ENCODE data around the gene PHEX.

DNA sequence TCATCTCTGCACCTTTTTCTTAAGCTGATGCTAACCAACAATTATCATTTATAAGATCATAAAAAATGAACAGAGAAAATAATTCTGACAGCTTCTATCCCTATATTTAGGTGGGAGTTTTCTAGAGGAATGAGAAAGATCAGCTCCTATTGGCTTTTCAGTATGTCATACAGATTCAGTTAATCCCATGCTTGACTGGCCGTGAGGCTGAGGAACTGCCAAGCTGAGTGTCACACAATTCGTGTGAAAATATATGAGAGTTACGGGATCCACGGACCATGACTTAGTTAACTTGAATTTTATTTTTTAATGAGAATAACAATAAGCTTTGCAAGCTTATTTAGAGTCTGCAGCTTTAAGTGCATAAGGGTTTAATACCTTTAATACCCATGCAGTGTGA is 37.5 kb downstream of the PHEX start:
- TF ChIP-seq, protein P1, sequence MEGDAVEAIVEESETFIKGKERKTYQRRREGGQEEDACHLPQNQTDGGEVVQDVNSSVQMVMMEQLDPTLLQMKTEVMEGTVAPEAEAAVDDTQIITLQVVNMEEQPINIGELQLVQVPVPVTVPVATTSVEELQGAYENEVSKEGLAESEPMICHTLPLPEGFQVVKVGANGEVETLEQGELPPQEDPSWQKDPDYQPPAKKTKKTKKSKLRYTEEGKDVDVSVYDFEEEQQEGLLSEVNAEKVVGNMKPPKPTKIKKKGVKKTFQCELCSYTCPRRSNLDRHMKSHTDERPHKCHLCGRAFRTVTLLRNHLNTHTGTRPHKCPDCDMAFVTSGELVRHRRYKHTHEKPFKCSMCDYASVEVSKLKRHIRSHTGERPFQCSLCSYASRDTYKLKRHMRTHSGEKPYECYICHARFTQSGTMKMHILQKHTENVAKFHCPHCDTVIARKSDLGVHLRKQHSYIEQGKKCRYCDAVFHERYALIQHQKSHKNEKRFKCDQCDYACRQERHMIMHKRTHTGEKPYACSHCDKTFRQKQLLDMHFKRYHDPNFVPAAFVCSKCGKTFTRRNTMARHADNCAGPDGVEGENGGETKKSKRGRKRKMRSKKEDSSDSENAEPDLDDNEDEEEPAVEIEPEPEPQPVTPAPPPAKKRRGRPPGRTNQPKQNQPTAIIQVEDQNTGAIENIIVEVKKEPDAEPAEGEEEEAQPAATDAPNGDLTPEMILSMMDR (optimal IDR thresholded peaks at IDR 0.05 in 1 of 3, IDR thresholded peaks at IDR 0.05 in 1 of 3, conservative IDR thresholded peaks at IDR 0.05 in 1 of 3; ENCODE audit: extremely low read depth in 1 of 3, insufficient read depth in 2 of 3, low read length in 3 of 3): no peak
- TF ChIP-seq EZH2 (IDR thresholded peaks at IDR 0.05; ENCODE audit: low read length): no peak
